GM23338 (cell line): Measurements from ENCODE around the gene IGF1R.

Experiments used
- CREB1 ChIP-seq: fragments of 250-450 bp; sonication (Bioruptor Pico); IDR thresholded peaks from 2 replicates; pipeline ENCODE4 v1.5.0; 2020; ENCODE audit warnings: low read depth, mild to moderate bottlenecking, moderate library complexity
- CTCF ChIP-seq, 2 experiments: fragments of 200-600 bp in 1 of 2; sonication (generic) in 1 of 2; conservative IDR thresholded peaks; 2 replicates each; pipeline versions ENCODE4 v1.5.1 to v1.6.1; 2016 to 2017; ENCODE audit warnings: antibody characterized with exemption in 2 of 2, low read depth in 2 of 2, mild to moderate bottlenecking in 2 of 2, moderate library complexity in 1 of 2
- ETS1 ChIP-seq: IDR thresholded peaks from 2 replicates; pipeline ENCODE4 v1.6.1; 2016; ENCODE audit warnings: antibody characterized with exemption
- EZH2 ChIP-seq: fragments of 200-600 bp; sonication (generic); IDR thresholded peaks from one replicate; pipeline ENCODE4 v1.8.0; 2017; ENCODE audit warnings: antibody characterized with exemption, mild to moderate bottlenecking, low read depth; ENCODE audit not compliant: unreplicated experiment
- EZH2phosphoT487 ChIP-seq: fragments of 200-600 bp; sonication (generic); IDR thresholded peaks from one replicate; pipeline ENCODE4 v1.8.1; 2018; ENCODE audit warnings: antibody characterized with exemption; ENCODE audit not compliant: unreplicated experiment
- JUNB ChIP-seq: IDR thresholded peaks from one replicate; pipeline ENCODE4 v1.6.1; 2016; ENCODE audit warnings: antibody characterized with exemption; ENCODE audit not compliant: unreplicated experiment
- NANOG ChIP-seq: IDR thresholded peaks from 2 replicates; pipeline ENCODE4 v1.6.1; 2016; ENCODE audit warnings: antibody characterized with exemption, borderline replicate concordance
- POLR2AphosphoS5 ChIP-seq: IDR thresholded peaks from 2 replicates; pipeline ENCODE4 v1.6.1; 2016; ENCODE audit warnings: antibody characterized with exemption, low read depth
- REST ChIP-seq: IDR thresholded peaks from one replicate; pipeline ENCODE4 v1.6.1; 2018; ENCODE audit warnings: antibody characterized with exemption; ENCODE audit not compliant: unreplicated experiment
- ZNF114 ChIP-seq: fragments of 250-450 bp; sonication (Bioruptor Pico); IDR thresholded peaks from 2 replicates; pipeline ENCODE4 v1.5.0; 2020; ENCODE audit warnings: mild to moderate bottlenecking, moderate library complexity
- ZNF331 ChIP-seq: fragments of 250-450 bp; sonication (Bioruptor Pico); IDR thresholded peaks from 2 replicates; pipeline ENCODE4 v1.5.0; 2020; ENCODE audit warnings: low read depth, mild to moderate bottlenecking, moderate library complexity
- ZNF462 ChIP-seq: fragments of 250-450 bp; sonication (Bioruptor Pico); IDR thresholded peaks from 2 replicates; pipeline ENCODE4 v1.5.0; 2020; ENCODE audit warnings: mild to moderate bottlenecking, moderate library complexity

- TF ChIP-seq CTCF (conservative IDR thresholded peaks at IDR 0.05; ENCODE audit: low read depth in 2 of 2) (no peak), POLR2AphosphoS5 (no peak), EZH2 (no peak), ZNF331 (CRISPR knock-in tag) (no peak), CREB1 (no peak), EZH2phosphoT487 (no peak), REST (no peak), ZNF114 (CRISPR knock-in tag) (no peak), ZNF462 (no peak), NANOG (no peak), JUNB (no peak), ETS1 (no peak)
Measured at GRCh38 chr15:98996624-98997023, 348.3 kb downstream of the IGF1R start.
